ENCODE data around the gene CALML4. TPM values are rescaled to one million over a fixed set of nuclear protein-coding genes. Genes with fewer than 3 reads are reported as not detected.

Gene CALML4
- polyA plus RNA-seq, 1 donor (not counting 4 experiments of a cell fraction or from before 2014, with no cell fraction given): 7.0 TPM

- no peak overlapping the region for H3K27ac ChIP-seq (ENCODE audit: control insufficient read depth, insufficient read depth, low read length)
- no peaks in the 10 kb centered on the region for H3K4me1 ChIP-seq (ENCODE audit: control insufficient read depth, extremely low read depth, insufficient read depth, low read length)
- no peak overlapping the region for H3K4me3 ChIP-seq (ENCODE audit: control insufficient read depth in 2 of 3, extremely low read depth in 1 of 3, insufficient read depth in 2 of 3, low read depth in 1 of 3, low read length in 3 of 3)
- peaks cover 5 to 11% of the 10 kb centered on the region in 2 experiments for H3K36me3 ChIP-seq (ENCODE audit: control insufficient read depth in 2 of 2, extremely low read depth in 1 of 2, insufficient read depth in 2 of 2, low read length in 2 of 2)
- DNase-seq (ENCODE audit: low read depth, low spot score) (no peak), FAIRE-seq (no peak)
- H3K9ac ChIP-seq (ENCODE audit: control insufficient read depth, extremely low read depth, insufficient read depth, low read length): no peak overlapping the region
- H3K79me2 ChIP-seq (ENCODE audit: control insufficient read depth, insufficient read depth, low read length): no peaks in the 10 kb centered on the region
- TF ChIP-seq CTCF (optimal IDR thresholded peaks at IDR 0.05 in 1 of 3, IDR thresholded peaks at IDR 0.05 in 1 of 3, conservative IDR thresholded peaks at IDR 0.05 in 1 of 3; ENCODE audit: extremely low read depth in 1 of 3, insufficient read depth in 2 of 3, low read length in 3 of 3) (no peak), EZH2 (IDR thresholded peaks at IDR 0.05; ENCODE audit: low read length) (no peak)
- no peaks in the 10 kb centered on the region for H3K9me3 ChIP-seq (ENCODE audit: control insufficient read depth, low read depth, low read length)
- no peak overlapping the region for H2AFZ ChIP-seq (ENCODE audit: control insufficient read depth, low read length)
- no peaks in the 10 kb centered on the region for H3K27me3 ChIP-seq (ENCODE audit: control insufficient read depth, extremely low read depth, insufficient read depth, low read length)
- no peaks in the 10 kb centered on the region for H3K9me1 ChIP-seq (ENCODE audit: control insufficient read depth, extremely low read depth, insufficient read depth, low read length)
- no peaks in the 10 kb centered on the region for H4K20me1 ChIP-seq (ENCODE audit: control insufficient read depth, extremely low read depth, insufficient read depth, low read length)
- H3K4me2 ChIP-seq (ENCODE audit: control insufficient read depth, extremely low read depth, insufficient read depth, low read depth, low read length): no peak overlapping the region
- dilution Hi-C loops (cut with MboI; ENCODE audit: extremely low pct_ligation_motif_present, low sequenced_read_pairs): no loop called here
Observed at GRCh38 chr15:68163191-68163590, 41.9 kb downstream of the CALML4 start.

GRCh38 chr15:68158046-68158628 lies 47.0 kb downstream of the CALML4 start:
- no peaks in the 10 kb centered on the region for H3K27me3 ChIP-seq (ENCODE audit: control insufficient read depth, extremely low read depth, insufficient read depth, low read length)
- peaks cover 3 to 18% of the 10 kb centered on the region in 2 experiments for H3K36me3 ChIP-seq (ENCODE audit: control insufficient read depth in 2 of 2, extremely low read depth in 1 of 2, insufficient read depth in 2 of 2, low read length in 2 of 2)
- H3K4me3 ChIP-seq (ENCODE audit: control insufficient read depth in 2 of 3, extremely low read depth in 1 of 3, insufficient read depth in 2 of 3, low read depth in 1 of 3, low read length in 3 of 3): no peak overlapping the region
- H3K4me1 ChIP-seq (ENCODE audit: control insufficient read depth, extremely low read depth, insufficient read depth, low read length): no peaks in the 10 kb centered on the region
- H4K20me1 ChIP-seq (ENCODE audit: control insufficient read depth, extremely low read depth, insufficient read depth, low read length): no peaks in the 10 kb centered on the region
- DNase-seq (ENCODE audit: low read depth, low spot score) (no peak), FAIRE-seq (no peak)
- no peaks in the 10 kb centered on the region for H3K9me1 ChIP-seq (ENCODE audit: control insufficient read depth, extremely low read depth, insufficient read depth, low read length)
- H3K79me2 ChIP-seq (ENCODE audit: control insufficient read depth, insufficient read depth, low read length): no peaks in the 10 kb centered on the region
- no peak overlapping the region for H3K4me2 ChIP-seq (ENCODE audit: control insufficient read depth, extremely low read depth, insufficient read depth, low read depth, low read length)
- no peak for TF ChIP-seq CTCF (optimal IDR thresholded peaks at IDR 0.05 in 1 of 3, IDR thresholded peaks at IDR 0.05 in 1 of 3, conservative IDR thresholded peaks at IDR 0.05 in 1 of 3; ENCODE audit: extremely low read depth in 1 of 3, insufficient read depth in 2 of 3, low read length in 3 of 3)
- no peak for TF ChIP-seq EZH2 (IDR thresholded peaks at IDR 0.05; ENCODE audit: low read length)
- no peaks in the 10 kb centered on the region for H3K9me3 ChIP-seq (ENCODE audit: control insufficient read depth, low read depth, low read length)
- dilution Hi-C loops (cut with MboI; ENCODE audit: extremely low pct_ligation_motif_present, low sequenced_read_pairs): no loop called here
- H2AFZ ChIP-seq (ENCODE audit: control insufficient read depth, low read length): no peak overlapping the region
- no peak overlapping the region for H3K27ac ChIP-seq (ENCODE audit: control insufficient read depth, insufficient read depth, low read length)
- no peak overlapping the region for H3K9ac ChIP-seq (ENCODE audit: control insufficient read depth, extremely low read depth, insufficient read depth, low read length)

Measured in keratinocyte (primary cell).